Epithelial cell of prostate (primary cell): Measurements from ENCODE around the gene JUN.
A peak's percentile ranks its signal among the peaks of the same experiment; 100 is the strongest.

Source experiments
- DNase-seq: peaks from one replicate; pipeline ENCODE4 v3.0.0-alpha.2; 2011; ENCODE audit warnings: low read depth, low spot score
- H3K27ac ChIP-seq: fragments of 450-650 bp; 2 replicates; pipeline ENCODE4 v1.5.1; 2017; ENCODE audit warnings: mild to moderate bottlenecking

The JUN gene

GRCh38 chr1:58783993-58784757 is at the start of gene JUN:
JUN (minus strand) TSS chr1:58784047; CDS start chr1:58783070, 977 bp downstream.
- DNase-seq, result peak; percentile 98
- peak within 1 kb of the TSS; percentile 97 for H3K27ac ChIP-seq

- DNase-seq, result no peak
- no peak overlapping the region for H3K27ac ChIP-seq
These were observed 49.3 kb upstream of the JUN start for GRCh38 chr1:58833166-58833565.

- no peak overlapping the region for H3K27ac ChIP-seq
- no peak for DNase-seq
These were observed 46.4 kb upstream of the JUN start for GRCh38 chr1:58830291-58830690.

GRCh38 chr1:58829866-58830265 is 46.0 kb upstream of the JUN start:
- H3K27ac ChIP-seq, result no peak overlapping the region
- DNase-seq, result no peak

- H3K27ac ChIP-seq, result no peak overlapping the region
- no peak for DNase-seq
These were observed 43.5 kb upstream of the JUN start for GRCh38 chr1:58827298-58827697.

- DNase-seq, result no peak
- H3K27ac ChIP-seq, result peak overlapping the region; percentile 57
These were observed 41.0 kb upstream of the JUN start for GRCh38 chr1:58824753-58825389.

GRCh38 chr1:58823481-58824010 is 39.7 kb upstream of the JUN start:
- no peak for DNase-seq
- peak overlapping the region; percentile 57 for H3K27ac ChIP-seq

- no peak for DNase-seq
- no peak overlapping the region for H3K27ac ChIP-seq
These were observed 37.5 kb upstream of the JUN start for GRCh38 chr1:58821309-58821708.

- H3K27ac ChIP-seq, result peak overlapping the region; percentile 95
- DNase-seq, result no peak
These were observed 35.1 kb upstream of the JUN start for GRCh38 chr1:58818976-58819375.

- H3K27ac ChIP-seq, result peak overlapping the region; percentile 95
These were observed 34.2 kb upstream of the JUN start for GRCh38 chr1:58818075-58818474.

GRCh38 chr1:58816747-58817221 is 32.9 kb upstream of the JUN start:
- peak overlapping the region; percentile 95 for H3K27ac ChIP-seq
- no peak for DNase-seq

More at GRCh38 chr1:58818075-58818474, 34.2 kb upstream of the JUN start:
- no peak for DNase-seq

- no peak for DNase-seq
- peak overlapping the region; percentile 95 for H3K27ac ChIP-seq
These were observed 32.4 kb upstream of the JUN start for GRCh38 chr1:58816072-58816746.

- H3K27ac ChIP-seq, result peak overlapping the region; percentile 95
- no peak for DNase-seq
These were observed 31.8 kb upstream of the JUN start for GRCh38 chr1:58815686-58816071.

- DNase-seq, result no peak
- peak overlapping the region; percentile 95 for H3K27ac ChIP-seq
These were observed 31.3 kb upstream of the JUN start for GRCh38 chr1:58815069-58815685.

GRCh38 chr1:58814251-58815068 is 30.6 kb upstream of the JUN start:
- peak overlapping the region; percentile 95 for H3K27ac ChIP-seq
- DNase-seq, result no peak

GRCh38 chr1:58813801-58814200 is 30.0 kb upstream of the JUN start:
- peak overlapping the region; percentile 95 for H3K27ac ChIP-seq
- DNase-seq, result no peak

GRCh38 chr1:58813361-58813760 is 29.5 kb upstream of the JUN start:
- DNase-seq, result no peak

GRCh38 chr1:58812926-58813325 is 29.1 kb upstream of the JUN start:
- no peak for DNase-seq
- peak overlapping the region; percentile 95 for H3K27ac ChIP-seq

More at GRCh38 chr1:58813361-58813760, 29.5 kb upstream of the JUN start:
- peak overlapping the region; percentile 95 for H3K27ac ChIP-seq

- no peak for DNase-seq
- H3K27ac ChIP-seq, result peak overlapping the region; percentile 95
These were observed 28.6 kb upstream of the JUN start for GRCh38 chr1:58812468-58812867.
